ENCODE results near the gene RPS6KC1. TPM values are rescaled to one million over a fixed set of nuclear protein-coding genes. Genes with fewer than 3 reads are reported as not detected.

The RPS6KC1 gene, protein sequence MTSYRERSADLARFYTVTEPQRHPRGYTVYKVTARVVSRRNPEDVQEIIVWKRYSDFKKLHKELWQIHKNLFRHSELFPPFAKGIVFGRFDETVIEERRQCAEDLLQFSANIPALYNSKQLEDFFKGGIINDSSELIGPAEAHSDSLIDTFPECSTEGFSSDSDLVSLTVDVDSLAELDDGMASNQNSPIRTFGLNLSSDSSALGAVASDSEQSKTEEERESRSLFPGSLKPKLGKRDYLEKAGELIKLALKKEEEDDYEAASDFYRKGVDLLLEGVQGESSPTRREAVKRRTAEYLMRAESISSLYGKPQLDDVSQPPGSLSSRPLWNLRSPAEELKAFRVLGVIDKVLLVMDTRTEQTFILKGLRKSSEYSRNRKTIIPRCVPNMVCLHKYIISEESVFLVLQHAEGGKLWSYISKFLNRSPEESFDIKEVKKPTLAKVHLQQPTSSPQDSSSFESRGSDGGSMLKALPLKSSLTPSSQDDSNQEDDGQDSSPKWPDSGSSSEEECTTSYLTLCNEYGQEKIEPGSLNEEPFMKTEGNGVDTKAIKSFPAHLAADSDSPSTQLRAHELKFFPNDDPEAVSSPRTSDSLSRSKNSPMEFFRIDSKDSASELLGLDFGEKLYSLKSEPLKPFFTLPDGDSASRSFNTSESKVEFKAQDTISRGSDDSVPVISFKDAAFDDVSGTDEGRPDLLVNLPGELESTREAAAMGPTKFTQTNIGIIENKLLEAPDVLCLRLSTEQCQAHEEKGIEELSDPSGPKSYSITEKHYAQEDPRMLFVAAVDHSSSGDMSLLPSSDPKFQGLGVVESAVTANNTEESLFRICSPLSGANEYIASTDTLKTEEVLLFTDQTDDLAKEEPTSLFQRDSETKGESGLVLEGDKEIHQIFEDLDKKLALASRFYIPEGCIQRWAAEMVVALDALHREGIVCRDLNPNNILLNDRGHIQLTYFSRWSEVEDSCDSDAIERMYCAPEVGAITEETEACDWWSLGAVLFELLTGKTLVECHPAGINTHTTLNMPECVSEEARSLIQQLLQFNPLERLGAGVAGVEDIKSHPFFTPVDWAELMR
- 10 to 100 TPM; 16.0 to 24.6 (median 19.2) TPM for total RNA-seq
- polyA plus RNA-seq: 10 to 100 TPM in 1 of 2 donors, 1 to 10 TPM in 1; 6.8 to 15.2 TPM
- long read RNA-seq, donor 1, full-length matches to known transcripts: 3 of 27 reads
- long read RNA-seq, donor 1, partial matches to known transcripts: 15 of 27 reads
- long read RNA-seq, donor 1, other reads (novel, unspliced or antisense): 9 of 27 reads
- long read RNA-seq, donor 2, full-length matches to known transcripts: 2 of 9 reads
- long read RNA-seq, donor 2, partial matches to known transcripts: 7 of 9 reads
- long read RNA-seq, donor 2, other reads (novel, unspliced or antisense): 0 of 9 reads
- long read RNA-seq, donor 3, full-length matches to known transcripts: 36 of 57 reads
- long read RNA-seq, donor 3, partial matches to known transcripts: 2 of 57 reads
- long read RNA-seq, donor 3, other reads (novel, unspliced or antisense): 19 of 57 reads

DNA sequence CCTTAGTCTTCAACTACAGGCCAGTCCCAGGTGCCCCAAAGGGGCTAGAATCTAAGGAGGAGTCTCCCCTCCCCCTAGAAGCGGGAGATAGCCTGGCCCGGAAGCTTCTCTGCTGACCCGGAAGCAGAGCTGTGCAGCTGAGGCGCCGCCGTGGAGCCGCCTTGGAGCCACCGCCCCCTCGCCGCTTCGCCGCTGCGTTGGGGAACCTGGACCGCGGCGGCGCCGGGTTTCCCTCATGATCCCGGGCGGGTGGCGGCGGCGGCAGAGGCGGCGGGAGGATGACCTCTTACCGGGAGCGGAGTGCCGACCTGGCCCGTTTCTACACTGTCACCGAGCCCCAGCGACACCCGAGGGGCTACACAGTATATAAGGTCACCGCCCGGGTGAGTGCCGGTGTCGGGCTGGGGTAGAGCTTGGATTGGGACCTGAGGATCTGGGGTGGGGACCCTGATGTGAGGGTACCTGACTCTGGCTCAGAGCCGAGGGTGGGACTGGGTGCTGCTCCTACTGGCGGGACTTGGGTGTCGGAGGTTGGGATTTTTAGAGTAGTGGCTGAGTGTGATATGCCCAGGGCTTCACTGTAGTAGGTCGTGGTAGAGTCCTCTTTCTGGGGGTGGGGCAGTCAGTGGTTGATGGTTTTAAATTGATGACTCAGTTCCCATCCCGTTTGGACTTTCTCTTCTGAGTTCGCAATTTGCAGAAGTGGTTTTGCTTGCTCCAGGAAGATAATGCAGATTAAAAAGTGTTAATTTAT, at the start of gene RPS6KC1:
Gene RPS6KC1 (plus strand): TSS at position 115 of the 754 bp plus-strand sequence. CDS start 164 bp downstream, at position 279.
- no peaks in the 10 kb centered on the region for H3K9me3 ChIP-seq
- intact Hi-C loops (cut with DNase I): no loop called here
- 0% methylated on average over 34 to 42 of the region's 42 CpGs for WGBS, 3 donors

DNA sequence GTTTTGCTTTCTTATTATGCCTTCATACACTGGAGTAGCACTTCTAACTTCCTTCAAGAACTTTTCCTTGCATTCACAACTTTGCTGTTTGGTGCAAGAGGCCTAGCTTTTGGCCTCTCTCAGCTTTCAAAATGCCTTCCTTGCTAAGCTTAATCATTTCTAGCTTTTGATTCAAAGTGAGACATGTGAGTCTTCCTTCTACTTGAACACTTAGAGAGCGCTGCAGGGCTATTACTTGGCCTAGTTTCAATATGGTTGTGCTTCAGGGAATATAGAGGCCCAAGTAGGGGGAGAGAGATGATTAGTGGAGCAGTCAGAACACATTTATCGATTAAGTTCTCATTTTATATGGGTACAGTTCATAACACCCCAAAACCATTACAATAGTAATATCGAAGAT, 47.8 kb upstream of the RPS6KC1 start:
- Histone ChIP-seq H3K9me3 (no peaks in the 10 kb centered on the region), H3K27ac (no peak overlapping the region), H3K36me3 (no peaks in the 10 kb centered on the region), H3K4me1 (ENCODE audit: insufficient read depth) (no peaks in the 10 kb centered on the region), H3K4me3 (no peak overlapping the region), H3K27me3 (no peaks in the 10 kb centered on the region)
- no peak for TF ChIP-seq EP300 (IDR thresholded peaks at IDR 0.05)
- TF ChIP-seq POLR2A (IDR thresholded peaks at IDR 0.05): no peak
- TF ChIP-seq CTCF (IDR thresholded peaks at IDR 0.05): no peak
- 86 to 93% (median 92%) methylated on average over 3 of the region's 3 CpGs for WGBS, 3 donors
- intact Hi-C loops (cut with DNase I): no loop called here
- DNase-seq: no peak

More for the DNA sequence above, at the start of gene RPS6KC1:
- Histone ChIP-seq H3K4me3 (peak within 1 kb of the TSS; percentile 88), H3K27me3 (no peaks in the 10 kb centered on the region), H3K4me1 (ENCODE audit: insufficient read depth) (peaks cover 2% of the 10 kb centered on the region), H3K36me3 (no peaks in the 10 kb centered on the region), H3K27ac (peak within 1 kb of the TSS; percentile 30 to 47)
- peak; percentile 75 to 87 (median 78) for DNase-seq
- TF ChIP-seq POLR2A (IDR thresholded peaks at IDR 0.05) (no peak), CTCF (IDR thresholded peaks at IDR 0.05) (no peak), EP300 (IDR thresholded peaks at IDR 0.05) (no peak)

DNA sequence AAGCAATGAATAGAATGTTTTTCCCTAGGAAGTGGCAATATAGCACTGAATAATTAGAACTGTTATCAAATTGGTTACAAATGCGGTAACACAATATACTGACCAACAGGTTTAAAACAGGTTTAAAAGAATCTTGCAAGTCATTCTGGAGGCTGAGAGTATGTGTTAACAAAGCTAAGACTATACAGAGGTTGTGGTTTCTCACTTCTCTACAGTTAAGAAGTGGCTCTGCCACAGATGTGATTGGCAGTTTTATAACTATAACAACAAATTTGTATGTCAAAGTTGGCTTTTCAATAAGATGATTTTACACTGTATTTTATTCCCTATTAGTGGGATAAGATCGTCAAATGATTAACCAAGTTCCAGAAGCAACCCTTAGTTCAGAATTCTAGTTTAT, 42.5 kb upstream of the RPS6KC1 start:
- intact Hi-C loops (cut with DNase I): no loop called here
- H3K36me3 ChIP-seq: no peaks in the 10 kb centered on the region
- no peak overlapping the region for H3K27ac ChIP-seq
- no peaks in the 10 kb centered on the region for H3K4me1 ChIP-seq (ENCODE audit: insufficient read depth)
- no peak overlapping the region for H3K4me3 ChIP-seq
- TF ChIP-seq POLR2A (IDR thresholded peaks at IDR 0.05) (no peak), EP300 (IDR thresholded peaks at IDR 0.05) (no peak), CTCF (IDR thresholded peaks at IDR 0.05) (no peak)
- no peaks in the 10 kb centered on the region for H3K27me3 ChIP-seq
- WGBS, 3 donors: 74 to 99% (median 94%) methylated on average over 2 of the region's 2 CpGs
- DNase-seq: no peak
- H3K9me3 ChIP-seq: no peaks in the 10 kb centered on the region

All from ovary (tissue), 10 donors.